Sigmoid colon (tissue), 7 donors: ENCODE measurements around the gene SELENOM. TPM values are rescaled to one million over a fixed set of nuclear protein-coding genes. Genes with fewer than 3 reads are reported as not detected.

ENCODE experiments used
- DNase-seq: peaks from one replicate; pipeline ENCODE4 v3.0.0-alpha.2; 2019
- H3K27ac ChIP-seq, 4 donors: fragments of 200-600 bp; sonication (generic); one replicate each; pipeline ENCODE4 v1.5.1; 2016 to 2019; ENCODE audit warnings: mild to moderate bottlenecking in 1 of 4
- H3K27me3 ChIP-seq, 3 donors: fragments of 200-600 bp; sonication (generic); one replicate each; pipeline ENCODE4 v1.5.1; 2019; ENCODE audit warnings: mild to moderate bottlenecking in 1 of 3
- H3K36me3 ChIP-seq, 4 donors: fragments of 200-600 bp; sonication (generic); one replicate each; pipeline ENCODE4 v1.5.1; 2016 to 2019
- H3K4me1 ChIP-seq, 4 donors: fragments of 200-600 bp; sonication (generic); one replicate each; pipeline ENCODE4 v1.5.1; 2017 to 2019
- H3K4me3 ChIP-seq, 4 donors: fragments of 200-600 bp; sonication (generic); one replicate each; pipeline ENCODE4 v1.5.1; 2017 to 2019; ENCODE audit warnings: mild to moderate bottlenecking in 2 of 4, moderate library complexity in 1 of 4
- H3K9me3 ChIP-seq, 4 donors: fragments of 200-600 bp in 3 of 4; sonication (generic) in 3 of 4; one replicate each; pipeline versions ENCODE4 v1.5.1 to v1.6.1; 2013 to 2019
- CTCF ChIP-seq, 4 experiments: fragments of 450-650 bp in 3 of 4; fragments of 200-600 bp in 1 of 4; IDR thresholded peaks; one replicate each; pipeline ENCODE4 v1.5.1; 2016 to 2019; ENCODE audit warnings: antibody characterized with exemption in 4 of 4, mild to moderate bottlenecking in 3 of 4, moderate library complexity in 2 of 4
- EP300 ChIP-seq, 4 donors: sonication (generic); formaldehyde crosslinking; IDR thresholded peaks; one replicate each; pipeline ENCODE4 v1.6.1; 2017; ENCODE audit warnings: antibody characterized with exemption in 4 of 4
- POLR2A ChIP-seq, 2 donors: fragments of 450-650 bp; IDR thresholded peaks; one replicate each; pipeline ENCODE4 v1.6.1; 2016; ENCODE audit warnings: antibody characterized with exemption in 2 of 2, mild to moderate bottlenecking in 2 of 2, moderate library complexity in 2 of 2
- POLR2AphosphoS5 ChIP-seq, 4 donors: sonication (generic); formaldehyde crosslinking; IDR thresholded peaks; one replicate each; pipeline ENCODE4 v1.6.1; 2017; ENCODE audit warnings: antibody characterized with exemption in 4 of 4
- WGBS, 2 donors: extraction: QIAGEN DNeasy Blood & Tissue Kit; methylation state at CpG; one replicate each; pipeline ENCODE4 v1.1.7; 2013; 5-methylcytosine and 5-hydroxymethylcytosine counted together
- intact Hi-C: fragments of 100-400 bp; cut with DNase I; formaldehyde crosslinking; loops from one replicate; pipeline ENCODE4 v1.15.1; 2023
- polyA plus RNA-seq, 3 donors: library from polyadenylated mRNA; stranded (reverse); fragments of 200-250 nt; gene quantifications; one replicate each; pipeline ENCODE4 v1.2.3, GENCODE V29; 2013
- total RNA-seq, 4 donors: library from RNA; depleted of rRNA; stranded (reverse); fragments of >200 nt; gene quantifications; one replicate each; pipeline ENCODE4 v1.1.0, GENCODE V29; 2016
- donor health status: healthy with polysubstance abuse.
- donor health status: Bipolar disorder and iron deficiency.
- donor health status: healthy.

The SELENOM gene
- total and polyA plus RNA-seq, 7 donors, result 40.9 to 1,938 (median 868) TPM

- Histone ChIP-seq H3K4me3 (peak within 1 kb of the TSS; percentile 35 to 52 (median 43)), H3K4me1 (peaks cover 0 to 19% (median 17%) of the 10 kb centered on the region in 4 donors), H3K27ac (peak within 1 kb of the TSS; percentile 49 to 72 (median 63)), H3K36me3 (no peaks in the 10 kb centered on the region), H3K27me3 (no peaks in the 10 kb centered on the region), H3K9me3 (no peaks in the 10 kb centered on the region)
- DNase-seq, result peak; percentile 87
- TF ChIP-seq POLR2AphosphoS5 (IDR thresholded peaks at IDR 0.05) (peak in 1 of 4 donors; percentile 22), POLR2A (IDR thresholded peaks at IDR 0.05) (peak in 1 of 2 donors; percentile 17), CTCF (IDR thresholded peaks at IDR 0.05) (no peak), EP300 (IDR thresholded peaks at IDR 0.05) (no peak)
- intact Hi-C loops, result loop anchor here (10.0 kb wide), 1 partner anchor 358 kb away; no protein-coding TSS in a partner anchor
- WGBS, 2 donors, result 11 to 50% methylated on average over 10 of the region's 10 CpGs
Observed at GRCh38 chr22:31122532-31123291, 15.3 kb upstream of the SELENOM start, which contains the start of gene INPP5J. INPP5J (plus strand) TSS chr22:31122966; CDS start chr22:31123015, 49 bp downstream.

- no peak for TF ChIP-seq POLR2A (IDR thresholded peaks at IDR 0.05)
- no peak for TF ChIP-seq POLR2AphosphoS5 (IDR thresholded peaks at IDR 0.05)
- TF ChIP-seq EP300 (IDR thresholded peaks at IDR 0.05), result no peak
- TF ChIP-seq CTCF (IDR thresholded peaks at IDR 0.05), result no peak
- Histone ChIP-seq H3K9me3 (no peaks in the 10 kb centered on the region), H3K27ac (peak overlapping the region in 3 of 4 donors; percentile 62 to 72 (median 64)), H3K4me1 (peaks cover 0 to 18% (median 16%) of the 10 kb centered on the region in 4 donors), H3K4me3 (peak overlapping the region in 2 of 4 donors; percentile 41 to 45), H3K27me3 (no peaks in the 10 kb centered on the region), H3K36me3 (no peaks in the 10 kb centered on the region)
- no peak for DNase-seq
- WGBS, 2 donors, result 14 to 66% methylated on average over 2 of the region's 2 CpGs
- intact Hi-C loops, result loop anchor here (10.0 kb wide), 1 partner anchor 357 kb away; no protein-coding TSS in a partner anchor
Observed at GRCh38 chr22:31122196-31122531, 14.8 kb upstream of the SELENOM start.

- TF ChIP-seq POLR2A (IDR thresholded peaks at IDR 0.05) (no peak), CTCF (IDR thresholded peaks at IDR 0.05) (no peak), POLR2AphosphoS5 (IDR thresholded peaks at IDR 0.05) (no peak), EP300 (IDR thresholded peaks at IDR 0.05) (no peak)
- no peaks in the 10 kb centered on the region for H3K27me3 ChIP-seq
- 97 to 98% methylated on average over 4 of the region's 4 CpGs for WGBS, 2 donors
- no peak overlapping the region for H3K27ac ChIP-seq
- peaks cover 0 to 18% (median 15%) of the 10 kb centered on the region in 4 donors for H3K4me1 ChIP-seq
- no peaks in the 10 kb centered on the region for H3K9me3 ChIP-seq
- DNase-seq, result no peak
- no peaks in the 10 kb centered on the region for H3K36me3 ChIP-seq
- H3K4me3 ChIP-seq, result no peak overlapping the region
- intact Hi-C loops, result loop anchor here (10.0 kb wide), 1 partner anchor 357 kb away; no protein-coding TSS in a partner anchor
Observed at GRCh38 chr22:31121403-31121802, 14.0 kb upstream of the SELENOM start.

GRCh38 chr22:31120642-31121041 lies 13.3 kb upstream of the SELENOM start:
- Histone ChIP-seq H3K27me3 (no peaks in the 10 kb centered on the region), H3K4me1 (peaks cover 0 to 18% (median 15%) of the 10 kb centered on the region in 4 donors), H3K4me3 (no peak overlapping the region), H3K36me3 (no peaks in the 10 kb centered on the region), H3K9me3 (no peaks in the 10 kb centered on the region), H3K27ac (no peak overlapping the region)
- TF ChIP-seq POLR2A (IDR thresholded peaks at IDR 0.05), result no peak
- TF ChIP-seq CTCF (IDR thresholded peaks at IDR 0.05), result no peak
- no peak for TF ChIP-seq POLR2AphosphoS5 (IDR thresholded peaks at IDR 0.05)
- TF ChIP-seq EP300 (IDR thresholded peaks at IDR 0.05), result no peak
- intact Hi-C loops, result loop anchor here (10.0 kb wide), 1 partner anchor 356 kb away; no protein-coding TSS in a partner anchor
- DNase-seq, result no peak
- WGBS, 2 donors, result 94 to 95% methylated on average over 1 of the region's 1 CpG
